Skin epidermis (tissue), 12 donors: ENCODE measurements around the gene TEPSIN.

Experiments
- H3K27ac ChIP-seq, 21 experiments: fragments of 200-600 bp; sonication (generic) in 11 of 21; one replicate each; pipeline ENCODE4 v1.5.0; 2020; ENCODE audit warnings: mild to moderate bottlenecking in 3 of 21, inconsistent platforms in 2 of 21, moderate library complexity in 2 of 21
- H3K4me3 ChIP-seq, 7 experiments: fragments of 200-600 bp; sonication (generic) in 2 of 7; one replicate each; pipeline ENCODE4 v1.5.0; 2020; ENCODE audit warnings: inconsistent platforms in 2 of 7, mild to moderate bottlenecking in 2 of 7, moderate library complexity in 1 of 7

The TEPSIN gene

DNA sequence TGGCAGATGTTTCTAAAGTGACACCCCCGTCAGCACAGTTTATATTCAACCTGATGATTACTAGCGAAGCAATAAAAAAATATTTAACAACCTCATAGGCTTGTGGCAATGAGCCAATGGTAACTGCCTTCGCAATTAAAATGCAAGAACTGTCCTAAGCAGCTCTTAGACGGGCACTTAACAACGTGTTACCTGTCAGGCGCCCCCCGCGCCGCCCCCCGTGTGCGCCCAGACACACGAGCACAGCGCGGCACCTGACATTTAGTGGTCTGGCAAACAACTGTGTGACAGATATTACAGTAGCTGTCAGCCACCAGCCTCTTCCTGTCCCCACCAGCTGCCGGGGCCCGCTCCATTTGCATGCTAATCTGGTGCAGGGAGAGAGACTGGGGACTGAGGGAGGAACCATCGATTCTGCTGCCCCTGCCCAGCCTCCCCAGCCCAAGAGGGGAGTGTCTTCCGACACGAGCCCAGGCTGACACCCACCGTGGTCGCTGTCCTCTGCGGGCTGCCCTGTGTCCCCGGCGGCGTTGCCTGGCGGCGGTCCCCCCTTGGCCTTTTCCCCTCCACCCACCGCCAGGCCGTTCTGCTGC is 12.9 kb upstream of the TEPSIN start:
- no peak overlapping the region for H3K4me3 ChIP-seq
- H3K27ac ChIP-seq, result no peak overlapping the region

GRCh38 chr17:81251094-81251708 is 12.3 kb upstream of the TEPSIN start:
- Histone ChIP-seq H3K4me3 (no peak overlapping the region), H3K27ac (peak overlapping the region in 1 of 21 experiments; percentile 21)

DNA sequence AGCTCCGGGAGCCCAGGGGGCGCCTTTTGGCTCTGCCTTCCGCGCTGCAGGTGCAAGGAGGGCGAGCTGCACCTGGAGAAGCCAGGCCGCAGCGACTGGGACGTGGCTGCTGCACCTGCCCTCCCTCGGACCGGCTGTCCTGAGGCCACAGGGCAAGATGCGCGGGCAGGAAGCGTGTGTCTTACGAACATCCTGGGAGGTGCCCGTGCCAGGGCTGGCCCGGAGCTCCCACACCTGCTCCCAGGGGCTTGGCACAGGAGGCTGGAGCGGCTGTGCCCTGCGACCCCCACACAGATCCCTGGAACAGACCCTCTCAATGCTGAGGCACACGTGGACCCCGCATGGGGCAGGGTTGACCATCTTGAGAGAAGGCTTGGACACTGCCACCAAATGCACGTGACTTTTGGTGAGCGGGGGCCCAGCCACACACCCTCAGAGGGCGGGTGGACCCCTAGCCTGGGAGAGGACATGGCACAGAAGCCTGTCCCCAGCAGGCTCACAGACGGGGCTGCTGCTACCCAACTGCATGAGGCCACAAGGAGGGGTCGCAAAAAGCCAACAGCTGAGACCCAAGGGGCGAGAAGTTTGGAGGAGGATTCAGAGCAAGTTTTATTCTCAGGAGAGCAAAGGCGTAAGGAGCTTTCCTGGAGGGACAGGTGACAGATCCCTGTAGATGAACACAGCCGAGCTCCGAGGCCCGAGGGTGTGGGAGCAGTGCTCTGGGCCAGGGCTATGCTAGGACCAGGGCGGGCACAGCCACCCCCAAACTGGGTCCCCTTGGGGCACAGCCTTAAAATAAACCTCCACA is 11.6 kb upstream of the TEPSIN start:
- no peak overlapping the region for H3K27ac ChIP-seq
- no peak overlapping the region for H3K4me3 ChIP-seq

DNA sequence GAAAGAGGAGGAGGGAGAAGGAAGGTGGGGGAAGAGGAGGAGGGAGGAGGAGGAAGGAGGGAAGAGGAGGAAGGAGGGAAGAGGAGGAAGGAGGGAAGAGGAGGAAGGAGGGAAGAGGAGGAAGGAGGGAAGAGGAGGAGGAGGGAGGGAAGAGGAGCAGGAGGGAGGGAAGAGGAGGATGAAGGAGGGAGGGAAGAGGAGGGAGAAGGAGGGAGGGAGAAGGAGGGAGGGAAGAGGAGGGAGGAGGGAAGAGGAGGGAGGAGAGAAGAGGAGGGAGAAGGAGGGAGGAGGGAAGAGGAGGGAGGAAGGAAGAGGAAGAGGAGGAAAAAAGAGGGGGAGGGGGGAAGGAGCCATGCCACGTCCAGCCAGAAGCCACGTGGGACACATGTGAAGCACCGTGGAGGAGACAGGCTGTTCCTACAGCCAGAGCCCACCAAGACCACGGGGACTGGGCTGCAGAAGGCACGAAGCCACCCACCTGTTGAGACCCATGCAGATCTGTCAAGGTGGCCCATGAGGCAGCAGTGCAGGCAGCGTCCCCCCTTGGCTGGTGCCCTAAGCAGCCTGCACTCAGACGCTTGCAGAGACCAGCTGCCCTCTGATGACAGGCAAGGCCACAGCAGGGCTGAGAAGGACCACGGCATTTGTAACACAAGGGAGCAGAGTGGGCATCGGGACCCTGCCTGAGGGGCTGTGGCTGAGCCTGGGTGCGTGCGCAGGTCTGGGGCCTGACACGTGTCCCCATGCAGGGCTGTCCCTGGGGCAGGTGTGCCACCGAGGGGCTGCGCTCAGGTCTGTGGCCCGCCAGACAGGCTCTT is 10.6 kb upstream of the TEPSIN start:
- no peak overlapping the region for H3K27ac ChIP-seq

GRCh38 chr17:81248649-81249048 is 9.8 kb upstream of the TEPSIN start:
- Histone ChIP-seq H3K27ac (no peak overlapping the region), H3K4me3 (no peak overlapping the region)

More for the DNA sequence above, 10.6 kb upstream of the TEPSIN start:
- H3K4me3 ChIP-seq, result no peak overlapping the region

DNA sequence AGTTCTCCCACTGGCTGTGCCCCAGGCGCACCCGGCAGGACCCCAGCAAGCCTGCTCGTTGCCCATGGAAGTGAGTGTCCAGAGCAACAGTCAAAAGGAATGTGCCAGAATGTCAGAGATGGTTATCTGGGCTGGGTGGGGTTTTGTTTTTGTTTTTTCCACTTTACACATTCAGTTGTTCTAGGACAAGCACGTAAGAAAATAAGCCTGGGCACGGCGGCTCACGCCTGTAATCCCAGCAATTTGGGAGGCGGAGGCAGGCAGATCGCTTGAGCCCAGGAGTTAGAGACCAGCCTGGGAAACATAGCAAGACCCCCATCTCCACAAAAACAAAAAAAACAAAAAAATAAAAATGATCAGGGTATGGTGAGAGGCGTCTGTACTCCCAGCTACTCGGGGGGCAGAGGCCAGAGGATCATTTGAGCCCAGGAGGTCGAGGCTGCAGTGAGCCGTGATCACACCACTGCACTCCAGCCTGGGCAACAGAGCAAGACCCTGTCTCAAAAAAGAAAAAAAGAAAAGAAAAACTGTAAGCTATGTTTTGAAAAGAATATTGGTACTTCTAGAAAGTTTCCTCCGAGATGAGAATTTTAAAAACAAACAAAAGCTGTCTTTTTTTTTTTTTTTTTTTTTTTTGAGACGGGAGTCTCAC is 8.6 kb upstream of the TEPSIN start:
- no peak overlapping the region for H3K27ac ChIP-seq
- H3K4me3 ChIP-seq, result no peak overlapping the region

- Histone ChIP-seq H3K27ac (no peak overlapping the region), H3K4me3 (no peak overlapping the region)
Observed at GRCh38 chr17:81246679-81247338, 8.0 kb upstream of the TEPSIN start.

DNA sequence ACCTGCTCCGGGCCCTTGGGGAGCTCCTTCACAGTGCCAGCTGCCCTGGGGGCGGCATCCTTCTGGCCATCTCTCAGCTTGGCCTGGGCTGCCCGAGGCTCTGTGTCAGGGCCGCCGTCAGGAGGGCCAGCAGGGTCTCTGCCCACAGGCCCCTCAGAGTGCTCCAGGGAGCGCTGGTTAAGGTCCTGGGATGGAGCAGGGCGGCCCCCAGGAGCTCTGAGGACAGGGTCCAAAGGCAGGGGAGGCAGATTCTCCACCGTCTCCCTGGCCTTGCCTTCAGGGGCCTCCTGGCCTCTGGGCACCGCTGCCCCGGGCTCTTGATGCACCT is 7.5 kb upstream of the TEPSIN start:
- Histone ChIP-seq H3K27ac (no peak overlapping the region), H3K4me3 (no peak overlapping the region)

- Histone ChIP-seq H3K27ac (no peak overlapping the region), H3K4me3 (no peak overlapping the region)
Observed at GRCh38 chr17:81245665-81246342, 6.9 kb upstream of the TEPSIN start.

DNA sequence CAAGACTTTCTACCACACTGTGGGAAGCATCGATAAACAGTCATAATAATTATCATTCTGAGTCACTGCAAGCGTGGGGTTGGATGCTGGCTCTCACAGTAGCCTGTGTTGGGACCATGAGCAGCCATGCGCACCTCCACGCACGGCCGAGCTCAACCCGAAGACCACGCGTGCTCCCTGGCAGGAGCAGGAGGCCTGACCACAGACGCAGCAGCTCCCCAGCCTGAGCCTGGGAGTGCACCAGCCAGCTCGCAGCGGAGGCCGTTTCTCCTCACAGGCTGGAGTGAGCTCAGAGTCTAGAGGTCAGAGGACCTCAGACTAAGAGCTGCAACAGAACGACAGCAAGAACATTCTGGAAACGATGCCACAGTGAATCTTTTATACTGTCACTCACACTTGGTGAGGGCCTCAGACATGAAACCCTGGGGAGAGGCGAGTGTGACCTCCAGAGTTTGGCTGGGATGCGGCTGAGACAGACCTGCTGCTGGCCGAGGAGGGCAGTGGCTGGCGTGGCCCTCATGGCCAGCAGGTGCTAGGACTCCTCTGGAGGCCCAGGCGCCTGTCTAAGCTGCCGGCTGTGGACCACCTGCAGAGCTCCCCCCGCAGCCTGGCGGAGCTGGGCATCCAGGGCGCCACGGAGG is 6.3 kb upstream of the TEPSIN start:
- H3K27ac ChIP-seq, result no peak overlapping the region

GRCh38 chr17:81244358-81245023 is 5.6 kb upstream of the TEPSIN start:
- Histone ChIP-seq H3K27ac (no peak overlapping the region), H3K4me3 (no peak overlapping the region)

More for the DNA sequence above, 6.3 kb upstream of the TEPSIN start:
- no peak overlapping the region for H3K4me3 ChIP-seq

DNA sequence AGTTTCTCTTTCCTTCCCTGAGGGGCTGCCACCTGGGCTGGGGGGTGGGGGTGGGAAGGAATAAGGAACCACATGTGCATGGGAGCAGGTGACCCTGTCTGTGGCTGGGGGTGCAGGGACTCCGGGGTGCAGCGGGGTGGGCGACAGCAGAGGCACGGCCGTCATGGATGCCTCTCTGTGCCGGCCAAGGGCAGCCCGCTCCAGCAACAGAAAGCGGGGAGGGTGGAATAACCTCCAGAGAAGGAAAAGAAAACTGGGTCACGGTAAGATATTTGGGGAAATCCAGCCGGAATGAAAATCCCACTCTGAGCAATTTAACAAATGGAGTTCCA is 4.4 kb upstream of the TEPSIN start:
- Histone ChIP-seq H3K4me3 (no peak overlapping the region), H3K27ac (no peak overlapping the region)

- H3K27ac ChIP-seq, result no peak overlapping the region
- no peak overlapping the region for H3K4me3 ChIP-seq
Observed at GRCh38 chr17:81242421-81243332, 3.8 kb upstream of the TEPSIN start.

DNA sequence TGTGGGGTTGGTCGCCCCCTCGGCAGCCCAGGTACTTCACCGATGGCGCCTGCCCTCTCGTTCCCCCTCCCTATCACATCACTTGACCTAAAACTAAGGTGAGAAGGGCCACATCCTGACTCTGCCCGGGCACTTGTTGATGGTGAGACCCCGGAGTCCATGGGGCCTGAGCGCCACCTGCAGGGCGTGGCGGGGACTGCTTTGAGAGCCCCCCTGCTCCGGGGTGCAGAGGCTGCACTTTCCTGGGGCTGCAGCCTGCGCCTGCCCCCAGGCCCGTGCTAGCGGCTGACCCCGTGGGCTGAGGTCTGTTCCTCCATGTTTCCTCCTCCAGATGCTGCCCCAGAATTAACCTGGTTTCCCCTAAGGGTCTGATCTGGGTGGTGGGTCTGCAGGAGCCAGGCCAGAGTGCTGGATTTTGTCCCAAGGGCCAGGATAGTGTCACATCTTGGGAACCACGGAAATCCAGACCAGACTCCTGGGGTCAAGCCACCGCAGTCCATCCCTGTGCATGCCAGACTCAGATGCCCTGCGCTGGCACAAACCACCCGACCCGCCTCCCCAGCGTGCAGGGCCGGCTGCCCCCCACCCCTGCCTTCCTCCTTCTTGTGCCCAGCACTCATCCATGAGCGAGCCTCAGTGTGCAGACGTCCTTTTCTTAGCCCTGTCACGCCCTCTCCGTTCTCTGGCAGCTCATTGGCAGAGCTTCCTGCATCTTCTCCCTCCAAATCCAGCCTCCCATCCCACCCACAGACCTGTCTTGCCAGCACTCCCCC is 3.0 kb upstream of the TEPSIN start:
- Histone ChIP-seq H3K4me3 (no peak overlapping the region), H3K27ac (no peak overlapping the region)

DNA sequence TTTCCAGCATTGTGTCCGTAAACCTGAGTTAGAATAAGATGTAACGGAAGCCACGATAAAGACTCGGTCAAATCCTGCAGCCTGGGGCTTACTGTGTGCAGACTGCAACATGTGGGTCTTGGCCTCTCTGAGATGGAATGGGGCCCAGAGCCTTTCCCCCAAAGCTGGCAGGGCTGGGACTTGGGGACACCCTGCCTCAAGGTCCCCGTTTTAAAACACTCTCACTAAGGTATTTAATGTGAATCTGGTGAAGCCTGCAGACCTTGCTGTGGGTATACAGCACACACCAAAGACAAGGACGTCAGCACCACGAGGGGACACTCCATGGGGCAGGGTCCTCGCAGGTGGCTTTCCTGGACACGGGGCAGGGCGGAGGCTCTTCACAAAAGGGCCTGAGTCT is 2.3 kb upstream of the TEPSIN start:
- H3K4me3 ChIP-seq, result no peak overlapping the region
- no peak overlapping the region for H3K27ac ChIP-seq

DNA sequence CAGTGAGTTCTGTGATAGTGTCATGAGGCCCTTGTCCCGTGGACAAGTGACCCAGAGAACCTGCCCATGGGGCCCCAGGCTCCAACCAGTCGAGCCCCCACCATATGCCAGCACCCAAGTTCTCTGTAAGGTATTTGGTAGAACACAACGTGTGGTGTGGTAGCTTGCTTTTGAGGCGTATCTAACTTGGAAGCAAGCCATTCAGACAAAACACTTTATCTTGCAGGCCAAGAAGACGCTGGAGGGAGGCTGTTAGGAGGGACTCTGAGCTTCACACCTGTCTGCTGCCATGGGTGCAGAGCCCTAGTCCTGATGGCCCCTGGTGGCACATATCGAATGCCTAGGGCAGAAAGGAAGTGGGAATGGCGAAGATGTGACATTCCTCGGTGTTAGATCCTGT is 1.9 kb upstream of the TEPSIN start:
- no peak overlapping the region for H3K27ac ChIP-seq
- H3K4me3 ChIP-seq, result no peak overlapping the region
